ENCODE results near the gene GNGT1. TPM values are rescaled to one million over a fixed set of nuclear protein-coding genes. Genes with fewer than 3 reads are reported as not detected.

GNGT1 gene
- total and polyA plus RNA-seq, 10 donors, result not detected

- H3K9me3 ChIP-seq, result no peaks in the 10 kb centered on the region
- no peaks in the 10 kb centered on the region for H3K4me1 ChIP-seq
- WGBS, 5 donors, result 83 to 95% (median 90%) methylated on average over 2 of the region's 2 CpGs
- H3K27me3 ChIP-seq (replicated peaks in 1 of 7), result no peaks in the 10 kb centered on the region
- TF ChIP-seq, protein P1, sequence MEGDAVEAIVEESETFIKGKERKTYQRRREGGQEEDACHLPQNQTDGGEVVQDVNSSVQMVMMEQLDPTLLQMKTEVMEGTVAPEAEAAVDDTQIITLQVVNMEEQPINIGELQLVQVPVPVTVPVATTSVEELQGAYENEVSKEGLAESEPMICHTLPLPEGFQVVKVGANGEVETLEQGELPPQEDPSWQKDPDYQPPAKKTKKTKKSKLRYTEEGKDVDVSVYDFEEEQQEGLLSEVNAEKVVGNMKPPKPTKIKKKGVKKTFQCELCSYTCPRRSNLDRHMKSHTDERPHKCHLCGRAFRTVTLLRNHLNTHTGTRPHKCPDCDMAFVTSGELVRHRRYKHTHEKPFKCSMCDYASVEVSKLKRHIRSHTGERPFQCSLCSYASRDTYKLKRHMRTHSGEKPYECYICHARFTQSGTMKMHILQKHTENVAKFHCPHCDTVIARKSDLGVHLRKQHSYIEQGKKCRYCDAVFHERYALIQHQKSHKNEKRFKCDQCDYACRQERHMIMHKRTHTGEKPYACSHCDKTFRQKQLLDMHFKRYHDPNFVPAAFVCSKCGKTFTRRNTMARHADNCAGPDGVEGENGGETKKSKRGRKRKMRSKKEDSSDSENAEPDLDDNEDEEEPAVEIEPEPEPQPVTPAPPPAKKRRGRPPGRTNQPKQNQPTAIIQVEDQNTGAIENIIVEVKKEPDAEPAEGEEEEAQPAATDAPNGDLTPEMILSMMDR (IDR thresholded peaks at IDR 0.05 in 8 of 11, conservative IDR thresholded peaks at IDR 0.05 in 3 of 11), result no peak
- TF ChIP-seq POLR2AphosphoS5 (IDR thresholded peaks at IDR 0.05) (no peak), POLR2A (IDR thresholded peaks at IDR 0.05) (no peak)
- no peak for DNase-seq
- intact Hi-C loops (cut with DNase I; ENCODE audit: low total_unique reads), result no loop called here
- H3K36me3 ChIP-seq, result no peaks in the 10 kb centered on the region
- H3K4me3 ChIP-seq, result no peak overlapping the region
- no peak overlapping the region for H3K27ac ChIP-seq
Measured at GRCh38 chr7:93935102-93935501, 28.7 kb downstream of the GNGT1 start.

DNA sequence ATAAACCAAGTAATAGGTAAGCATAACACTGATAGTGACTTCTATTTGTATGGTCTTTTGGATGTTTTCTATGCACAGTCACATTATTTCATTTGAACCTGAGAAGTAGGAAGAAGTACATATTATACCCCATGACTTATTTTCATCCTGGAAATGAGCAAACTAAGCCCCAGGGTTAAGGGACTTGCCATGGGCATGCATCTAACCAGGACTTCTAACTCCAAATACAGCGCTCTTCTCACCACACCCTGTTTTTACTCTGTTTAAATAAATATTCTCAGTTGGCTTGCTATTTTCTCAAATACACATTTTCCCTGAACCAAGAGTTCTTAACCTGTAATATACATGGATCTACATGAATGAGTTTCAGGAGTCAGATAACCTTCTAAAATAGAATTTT is 31.5 kb downstream of the GNGT1 start:
- no peaks in the 10 kb centered on the region for H3K27me3 ChIP-seq (replicated peaks in 1 of 7)
- H3K36me3 ChIP-seq, result no peaks in the 10 kb centered on the region
- no peaks in the 10 kb centered on the region for H3K9me3 ChIP-seq
- H3K27ac ChIP-seq, result no peak overlapping the region
- H3K4me3 ChIP-seq, result no peak overlapping the region
- 91 to 98% (median 97%) methylated on average over 1 of the region's 1 CpG for WGBS, 5 donors
- TF ChIP-seq POLR2AphosphoS5 (IDR thresholded peaks at IDR 0.05), result no peak
- intact Hi-C loops (cut with DNase I; ENCODE audit: low total_unique reads), result no loop called here
- no peaks in the 10 kb centered on the region for H3K4me1 ChIP-seq
- DNase-seq, result no peak

DNA sequence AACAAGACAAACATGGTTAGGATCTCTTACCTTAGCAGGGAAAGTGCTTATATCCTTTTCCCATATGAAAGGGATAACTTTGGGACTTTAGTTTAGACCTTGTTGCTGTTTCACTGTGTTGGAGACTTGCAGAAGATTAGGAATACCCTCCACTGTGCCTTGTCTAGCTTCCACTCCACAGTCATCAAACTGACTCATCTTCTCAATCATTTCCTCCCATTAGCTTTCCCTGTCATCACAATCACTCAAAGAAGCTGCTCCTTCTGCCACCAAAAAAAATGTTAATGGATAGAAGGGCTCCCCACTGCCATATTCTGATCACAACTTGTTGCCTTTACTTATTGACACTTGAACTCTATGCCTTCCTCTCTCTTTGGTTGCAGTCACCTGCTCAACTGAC is 31.9 kb downstream of the GNGT1 start:
- Histone ChIP-seq H3K4me1 (no peaks in the 10 kb centered on the region), H3K27me3 (replicated peaks in 1 of 7) (no peaks in the 10 kb centered on the region), H3K9me3 (no peaks in the 10 kb centered on the region), H3K36me3 (no peaks in the 10 kb centered on the region), H3K4me3 (no peak overlapping the region), H3K27ac (no peak overlapping the region)
- DNase-seq, result no peak
- TF ChIP-seq POLR2AphosphoS5 (IDR thresholded peaks at IDR 0.05), result no peak
- TF ChIP-seq POLR2A (IDR thresholded peaks at IDR 0.05), result no peak
- TF ChIP-seq, protein P1 (IDR thresholded peaks at IDR 0.05 in 8 of 11, conservative IDR thresholded peaks at IDR 0.05 in 3 of 11), result no peak
- intact Hi-C loops (cut with DNase I; ENCODE audit: low total_unique reads), result no loop called here

GRCh38 chr7:93941945-93942344 is 35.6 kb downstream of the GNGT1 start:
- DNase-seq, result no peak
- WGBS, 5 donors, result 84 to 91% (median 90%) methylated on average over 2 of the region's 2 CpGs
- intact Hi-C loops (cut with DNase I; ENCODE audit: low total_unique reads), result no loop called here
- TF ChIP-seq POLR2A (IDR thresholded peaks at IDR 0.05) (no peak), POLR2AphosphoS5 (IDR thresholded peaks at IDR 0.05) (no peak)
- TF ChIP-seq, protein P1 (IDR thresholded peaks at IDR 0.05 in 8 of 11, conservative IDR thresholded peaks at IDR 0.05 in 3 of 11), result no peak
- Histone ChIP-seq H3K27me3 (replicated peaks in 1 of 7) (no peaks in the 10 kb centered on the region), H3K27ac (no peak overlapping the region), H3K4me3 (no peak overlapping the region), H3K36me3 (no peaks in the 10 kb centered on the region), H3K4me1 (peaks cover 0 to 8% (median 0%) of the 10 kb centered on the region in 6 donors), H3K9me3 (no peaks in the 10 kb centered on the region)

Data from spleen (tissue), 11 donors.